HEK293 (cell line): ENCODE measurements around the gene TMA7B.
A peak's percentile ranks its signal among the peaks of the same experiment; 100 is the strongest.

Experiments
- CTCF ChIA-PET: fragments of 350-600 bp; formaldehyde crosslinking; extraction: SDS; loops from one replicate; lab custom pipeline; 2021; ENCODE audit warnings: antibody characterized with exemption; lab: Yijun Ruan, JAX
- POLR2A ChIA-PET: fragments of 300-600 bp; formaldehyde crosslinking; extraction: SDS; loops from one replicate; lab custom pipeline; 2020; ENCODE audit warnings: antibody characterized with exemption, inconsistent platforms; lab: Yijun Ruan, JAX
- H3K27ac ChIP-seq: fragments of 200-500 bp; sonication (Bioruptor generic); 2 replicates; pipeline ENCODE4 v1.5.1; 2014; ENCODE audit warnings: low read depth, low read length, control low read depth, inconsistent platforms; ENCODE audit errors: extremely low read depth
- H3K36me3 ChIP-seq, 2 experiments: fragments of 200-500 bp in 1 of 2; sonication (Bioruptor generic) in 1 of 2; 1 replicate in 1 of 2; 2 replicates in 1 of 2; pipeline ENCODE4 v1.5.1; 2014 to 2017; ENCODE audit warnings: inconsistent platforms in 2 of 2, low read length in 2 of 2; ENCODE audit not compliant: control insufficient read depth in 2 of 2, insufficient read depth in 1 of 2
- H3K4me1 ChIP-seq: fragments of 200-500 bp; sonication (Bioruptor generic); 2 replicates; pipeline ENCODE4 v1.5.1; 2014; ENCODE audit warnings: mild to moderate bottlenecking, low read length, inconsistent platforms; ENCODE audit not compliant: control insufficient read depth, insufficient read depth
- H3K4me3 ChIP-seq: 2 replicates; pipeline ENCODE4 v1.5.1; 2011; ENCODE audit warnings: low read depth, mild to moderate bottlenecking, control low read depth, low read length, moderate library complexity
- H3K9me3 ChIP-seq: fragments of 200-500 bp; sonication (Bioruptor generic); 2 replicates; pipeline ENCODE4 v1.5.1; 2014; ENCODE audit warnings: low read depth, low read length, inconsistent platforms; ENCODE audit not compliant: control insufficient read depth, insufficient read depth
- GLIS1 ChIP-seq: fragments of 450-650 bp; formaldehyde crosslinking; IDR thresholded peaks from 2 replicates; pipeline ENCODE4 v1.5.1; 2016; ENCODE audit warnings: missing biosample characterization, missing genetic modification characterization
- GLIS2 ChIP-seq: fragments of 450-650 bp; formaldehyde crosslinking; IDR thresholded peaks from 2 replicates; pipeline ENCODE4 v1.5.1; 2016; ENCODE audit warnings: missing biosample characterization, missing genetic modification characterization
- KLF1 ChIP-seq: fragments of 450-650 bp; formaldehyde crosslinking; IDR thresholded peaks from 2 replicates; pipeline ENCODE4 v1.5.1; 2016; ENCODE audit warnings: missing biosample characterization, missing genetic modification characterization
- PATZ1 ChIP-seq: fragments of 450-650 bp; formaldehyde crosslinking; IDR thresholded peaks from 2 replicates; pipeline ENCODE4 v1.5.1; 2016; ENCODE audit warnings: missing biosample characterization, missing genetic modification characterization
- PRDM10 ChIP-seq: fragments of 450-650 bp; formaldehyde crosslinking; IDR thresholded peaks from 2 replicates; pipeline ENCODE4 v1.5.1; 2016; ENCODE audit warnings: missing biosample characterization, missing genetic modification characterization
- YY2 ChIP-seq: fragments of 450-650 bp; formaldehyde crosslinking; IDR thresholded peaks from 2 replicates; pipeline ENCODE4 v1.5.1; 2016; ENCODE audit warnings: missing biosample characterization, missing genetic modification characterization
- ZFHX2 ChIP-seq: fragments of 450-650 bp; formaldehyde crosslinking; conservative IDR thresholded peaks from 2 replicates; pipeline ENCODE4 v1.5.1; 2016; ENCODE audit warnings: missing biosample characterization, missing genetic modification characterization
- ZNF174 ChIP-seq: fragments of 450-650 bp; formaldehyde crosslinking; IDR thresholded peaks from 2 replicates; pipeline ENCODE4 v1.5.0; 2017; ENCODE audit warnings: missing biosample characterization, mild to moderate bottlenecking, missing genetic modification characterization
- ZNF214 ChIP-seq: fragments of 450-650 bp; formaldehyde crosslinking; IDR thresholded peaks from 2 replicates; pipeline ENCODE4 v1.5.1; 2017; ENCODE audit warnings: missing biosample characterization, mild to moderate bottlenecking, missing genetic modification characterization, borderline replicate concordance
- ZNF23 ChIP-seq: fragments of 450-650 bp; formaldehyde crosslinking; IDR thresholded peaks from 2 replicates; pipeline ENCODE4 v1.5.1; 2016; ENCODE audit warnings: missing biosample characterization, missing genetic modification characterization, borderline replicate concordance
- ZNF362 ChIP-seq: fragments of 450-650 bp; formaldehyde crosslinking; IDR thresholded peaks from 2 replicates; pipeline ENCODE4 v1.5.1; 2016; ENCODE audit warnings: missing biosample characterization, missing genetic modification characterization
- ZNF391 ChIP-seq: fragments of 450-650 bp; formaldehyde crosslinking; IDR thresholded peaks from 2 replicates; pipeline ENCODE4 v1.5.1; 2016; ENCODE audit warnings: low read depth, missing biosample characterization, missing genetic modification characterization, borderline replicate concordance
- ZNF404 ChIP-seq: fragments of 450-650 bp; formaldehyde crosslinking; IDR thresholded peaks from 2 replicates; pipeline ENCODE4 v1.5.1; 2017; ENCODE audit warnings: missing biosample characterization, missing genetic modification characterization
- ZNF521 ChIP-seq: fragments of 450-650 bp; formaldehyde crosslinking; IDR thresholded peaks from 2 replicates; pipeline ENCODE4 v1.5.1; 2017; ENCODE audit warnings: missing biosample characterization, mild to moderate bottlenecking, missing genetic modification characterization
- ZNF629 ChIP-seq: fragments of 450-650 bp; formaldehyde crosslinking; IDR thresholded peaks from 2 replicates; pipeline ENCODE4 v1.5.1; 2017; ENCODE audit warnings: missing biosample characterization, missing genetic modification characterization
- ZNF664 ChIP-seq: fragments of 450-650 bp; formaldehyde crosslinking; IDR thresholded peaks from 2 replicates; pipeline ENCODE4 v1.5.1; 2016; ENCODE audit warnings: missing biosample characterization, missing genetic modification characterization
- ZNF776 ChIP-seq: fragments of 450-650 bp; formaldehyde crosslinking; IDR thresholded peaks from 2 replicates; pipeline ENCODE4 v1.5.0; 2017; ENCODE audit warnings: missing biosample characterization, missing genetic modification characterization, borderline replicate concordance

The TMA7B gene

GRCh38 chr22:40007853-40008710 is 47.9 kb downstream of the TMA7B start (continued):
- TF ChIP-seq PATZ1 (tag by site-specific recombination): peak; percentile 30
- peak; percentile 97 for TF ChIP-seq ZNF664 (tag by site-specific recombination)
- no peak for TF ChIP-seq ZNF776
- peak; percentile 25; the same call in 1 of the 2 replicates for TF ChIP-seq ZNF629 (tag by site-specific recombination)
- no peak for TF ChIP-seq ZNF362 (tag by site-specific recombination)

- Histone ChIP-seq H3K36me3 (no peaks in the 10 kb centered on the region), H3K4me1 (no peaks in the 10 kb centered on the region)
- POLR2A ChIA-PET: interaction anchor here (1.4 kb wide), 1 partner anchor 35 kb away, joined by 5 read pairs; no protein-coding TSS in a partner anchor
- TF ChIP-seq ZNF23 (no peak), GLIS2 (tag by site-specific recombination) (no peak), ZNF214 (tag by site-specific recombination) (no peak), PRDM10 (tag by site-specific recombination) (0 out of 2 replicates have a peak, but pooled peaks have one; percentile 0), ZFHX2 (peak; percentile 27; the same call in 1 of the 2 replicates), GLIS1 (tag by site-specific recombination) (peak; percentile 69), ZNF391 (tag by site-specific recombination) (no peak), ZNF521 (tag by site-specific recombination) (no peak)
- TF ChIP-seq, all 188 proteins: peak for 3
- Histone ChIP-seq H3K9me3 (no peaks in the 10 kb centered on the region), H3K4me3 (no peak overlapping the region), H3K27ac (no peak overlapping the region)
- CTCF ChIA-PET: interaction anchor here (1.0 to 1.9 kb wide), 3 partner anchors 16 to 474 kb away, joined by 4 to 9 read pairs (median 4); no protein-coding TSS in a partner anchor
These were observed 48.6 kb downstream of the TMA7B start for GRCh38 chr22:40008726-40009291.

GRCh38 chr22:40009292-40009774 is 49.1 kb downstream of the TMA7B start:
- no peaks in the 10 kb centered on the region for H3K9me3 ChIP-seq
- TF ChIP-seq ZNF174 (tag by site-specific recombination) (no peak), KLF1 (tag by site-specific recombination) (peak; percentile 66), ZNF404 (tag by site-specific recombination) (no peak), YY2 (tag by site-specific recombination) (no peak)
- TF ChIP-seq, all 188 proteins: peak for 1
- no peak overlapping the region for H3K4me3 ChIP-seq
- H3K27ac ChIP-seq: no peak overlapping the region
- H3K4me1 ChIP-seq: no peaks in the 10 kb centered on the region
- POLR2A ChIA-PET: interaction anchor here (0.6 to 1.4 kb wide), 2 partner anchors 35 to 729 kb away, joined by 3 to 5 read pairs; no protein-coding TSS in a partner anchor
- no peaks in the 10 kb centered on the region for H3K36me3 ChIP-seq
- CTCF ChIA-PET: interaction anchor here (0.6 to 1.9 kb wide), 5 partner anchors 14 to 474 kb away, joined by 3 to 9 read pairs (median 4); no protein-coding TSS in a partner anchor
